Fibroblast of the aortic adventitia (primary cell): ENCODE measurements around the gene GFM2. TPM values are rescaled to one million over a fixed set of nuclear protein-coding genes. Genes with fewer than 3 reads are reported as not detected.
A peak's percentile ranks its signal among the peaks of the same experiment; 100 is the strongest.

Experiments
- DNase-seq: peaks from one replicate; pipeline ENCODE4 v3.0.0-alpha.2; 2010; ENCODE audit warnings: low read depth
- H3K4me3 ChIP-seq: 2 replicates; pipeline ENCODE4 v1.5.1; 2011; ENCODE audit warnings: low read depth, mild to moderate bottlenecking, control low read depth, low read length, moderate library complexity
- total RNA-seq: library from RNA; depleted of rRNA; stranded (reverse); fragments of >200 nt; gene quantifications from 2 replicates; pipeline ENCODE4 v1.2.3, GENCODE V29; 2012; ENCODE audit warnings: low replicate concordance
- TF ChIP-seq, protein P1 (sequence below): IDR thresholded peaks from 2 replicates; pipeline ENCODE4 v1.5.1; 2011; ENCODE audit warnings: mild to moderate bottlenecking, low read length, control low read depth, inconsistent platforms; ENCODE audit not compliant: insufficient read depth

Gene GFM2
- total RNA-seq, 1 donor: 31.8 TPM

DNA sequence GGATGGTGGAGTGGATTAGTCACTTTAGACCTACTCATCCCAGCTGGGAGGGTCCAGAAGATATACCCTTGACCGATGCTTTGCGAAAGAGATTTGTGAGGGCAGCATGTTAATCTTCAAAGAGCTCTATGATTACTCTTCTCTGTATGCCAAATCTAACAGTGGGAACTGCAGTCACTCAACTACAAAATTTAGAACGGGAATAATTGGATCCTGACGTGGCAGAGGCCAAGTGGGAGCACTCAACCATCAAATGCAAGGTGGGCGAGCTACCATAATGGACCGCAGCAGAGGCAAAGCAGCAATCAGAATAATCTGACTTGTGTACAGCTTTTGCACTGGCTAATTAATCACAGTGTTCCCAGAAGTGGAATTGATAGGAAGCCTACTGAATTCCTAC lies 20.5 kb upstream of the GFM2 start:
- TF ChIP-seq, protein P1, sequence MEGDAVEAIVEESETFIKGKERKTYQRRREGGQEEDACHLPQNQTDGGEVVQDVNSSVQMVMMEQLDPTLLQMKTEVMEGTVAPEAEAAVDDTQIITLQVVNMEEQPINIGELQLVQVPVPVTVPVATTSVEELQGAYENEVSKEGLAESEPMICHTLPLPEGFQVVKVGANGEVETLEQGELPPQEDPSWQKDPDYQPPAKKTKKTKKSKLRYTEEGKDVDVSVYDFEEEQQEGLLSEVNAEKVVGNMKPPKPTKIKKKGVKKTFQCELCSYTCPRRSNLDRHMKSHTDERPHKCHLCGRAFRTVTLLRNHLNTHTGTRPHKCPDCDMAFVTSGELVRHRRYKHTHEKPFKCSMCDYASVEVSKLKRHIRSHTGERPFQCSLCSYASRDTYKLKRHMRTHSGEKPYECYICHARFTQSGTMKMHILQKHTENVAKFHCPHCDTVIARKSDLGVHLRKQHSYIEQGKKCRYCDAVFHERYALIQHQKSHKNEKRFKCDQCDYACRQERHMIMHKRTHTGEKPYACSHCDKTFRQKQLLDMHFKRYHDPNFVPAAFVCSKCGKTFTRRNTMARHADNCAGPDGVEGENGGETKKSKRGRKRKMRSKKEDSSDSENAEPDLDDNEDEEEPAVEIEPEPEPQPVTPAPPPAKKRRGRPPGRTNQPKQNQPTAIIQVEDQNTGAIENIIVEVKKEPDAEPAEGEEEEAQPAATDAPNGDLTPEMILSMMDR: no peak
- no peak for DNase-seq
- no peak overlapping the region for H3K4me3 ChIP-seq

DNA sequence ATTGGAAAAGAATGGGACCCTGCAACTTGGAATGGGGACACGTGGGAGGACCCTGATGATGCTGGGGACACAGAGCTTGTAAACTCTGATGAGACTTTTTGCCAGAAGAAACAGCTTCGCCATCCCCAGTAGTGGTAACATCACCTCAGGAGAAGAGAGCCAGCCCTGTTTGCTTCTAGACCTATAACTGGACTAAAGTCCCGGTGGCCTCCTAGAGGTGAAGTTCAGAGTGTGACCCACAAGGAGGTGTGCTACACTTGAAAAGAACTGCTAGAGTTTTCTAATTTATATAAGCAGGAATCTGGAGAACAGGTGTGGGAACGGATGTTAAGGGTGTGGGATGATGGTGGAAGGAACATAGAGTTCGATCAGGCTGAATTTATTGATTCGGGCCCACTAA lies 19.9 kb upstream of the GFM2 start:
- no peak overlapping the region for H3K4me3 ChIP-seq
- no peak for DNase-seq
- TF ChIP-seq, protein P1: no peak

DNA sequence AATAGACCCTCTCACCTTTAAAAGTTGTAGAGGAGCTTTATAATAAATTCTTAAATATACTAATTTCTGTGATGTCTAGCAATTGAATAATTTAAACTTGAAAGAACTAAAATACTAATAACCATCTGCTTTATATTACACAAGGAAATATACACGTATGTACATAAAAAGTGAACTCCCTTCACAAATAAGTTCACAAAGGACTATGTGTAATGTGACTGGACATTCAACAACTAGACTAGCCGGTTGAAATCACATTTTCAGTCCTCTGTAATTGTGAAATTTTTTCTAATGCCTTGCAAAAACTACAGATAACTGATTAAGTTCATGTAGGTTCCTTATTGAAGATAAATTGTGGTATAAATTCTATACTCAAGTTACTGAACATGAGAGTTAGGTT lies 11.7 kb upstream of the GFM2 start:
- H3K4me3 ChIP-seq: no peak overlapping the region
- no peak for DNase-seq
- TF ChIP-seq, protein P1: no peak

DNA sequence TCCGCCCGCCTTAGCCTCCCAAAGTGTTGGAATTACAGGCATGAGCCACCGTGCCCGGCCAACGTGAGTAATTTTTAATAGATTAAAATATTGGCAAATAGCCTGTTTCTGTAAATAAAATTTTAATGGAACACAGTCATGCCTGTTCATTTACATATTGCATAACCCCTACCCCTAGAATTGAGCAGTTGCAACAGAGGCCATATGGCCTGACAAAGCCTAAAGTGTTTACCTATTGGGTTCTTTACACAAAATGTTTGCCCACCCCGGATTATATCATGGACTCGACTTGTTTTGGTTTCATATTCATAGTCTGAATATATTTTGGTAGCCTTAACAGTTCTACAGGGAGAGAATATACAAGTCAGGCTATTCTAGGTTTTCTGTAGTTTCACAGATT lies 5.4 kb upstream of the GFM2 start:
- DNase-seq: no peak
- TF ChIP-seq, protein P1: no peak
- no peak overlapping the region for H3K4me3 ChIP-seq

DNA sequence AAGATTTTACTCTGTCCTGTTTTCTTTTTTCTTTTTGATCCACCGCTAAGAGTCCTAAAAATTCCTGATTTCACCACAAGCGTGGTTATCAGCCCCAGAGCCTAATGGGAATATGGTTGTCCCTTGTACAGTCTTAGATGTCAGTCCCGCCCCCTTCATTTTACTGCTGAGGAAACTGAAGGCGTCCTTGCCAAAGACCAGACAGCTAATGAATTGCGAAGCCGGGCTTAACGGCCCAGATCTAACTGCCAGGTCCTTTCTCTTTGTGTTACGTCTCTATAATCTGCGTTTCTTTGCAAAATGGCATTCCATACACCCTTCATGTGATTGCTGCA lies 629 bp upstream of the GFM2 start:
- peak; percentile 50 for DNase-seq
- TF ChIP-seq, protein P1: no peak
- H3K4me3 ChIP-seq: peak overlapping the region; percentile 98

DNA sequence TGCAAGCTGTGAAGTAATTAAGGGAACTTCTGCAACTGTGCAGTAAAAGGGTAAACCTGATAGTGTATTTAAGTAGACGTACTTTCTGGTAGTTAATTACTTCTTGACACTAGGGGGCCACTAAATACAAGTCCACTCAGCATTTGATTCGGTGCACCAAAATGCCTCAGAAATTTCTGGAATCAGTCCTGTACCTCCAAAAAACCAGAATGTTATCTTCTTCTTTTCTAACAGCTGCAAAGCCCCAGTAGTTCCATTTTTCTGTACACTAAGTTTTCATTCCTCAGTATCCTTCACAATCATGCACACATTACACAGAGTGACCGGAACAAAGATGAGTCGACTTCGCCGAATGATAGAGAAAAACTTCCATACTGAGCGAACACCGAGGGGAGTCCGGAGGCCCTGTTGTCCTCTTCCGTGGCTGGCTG lies 484 bp downstream of the GFM2 start:
- DNase-seq: peak; percentile 57
- TF ChIP-seq, protein P1: peak; percentile 34
- peak overlapping the region; percentile 98 for H3K4me3 ChIP-seq

DNA sequence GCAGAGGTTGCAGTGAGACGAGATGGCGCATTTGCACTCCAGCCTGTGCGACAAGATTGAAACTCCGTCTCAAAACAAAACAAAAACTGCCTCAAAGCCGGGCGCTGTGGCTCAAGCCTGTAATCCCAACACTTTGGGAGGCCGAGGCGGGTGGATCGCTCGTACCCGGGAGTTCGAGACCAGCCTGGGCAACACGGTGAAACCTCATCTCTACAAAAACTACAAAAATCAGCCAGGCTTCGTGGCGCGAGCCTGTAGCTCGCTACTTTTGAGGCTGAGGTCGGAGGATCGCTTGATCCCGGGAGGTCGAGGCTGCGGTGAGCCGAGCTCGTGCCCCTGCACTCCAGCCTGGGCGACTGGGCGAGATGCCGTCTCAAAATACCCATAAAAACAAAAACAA lies 988 bp downstream of the GFM2 start:
- H3K4me3 ChIP-seq: peak overlapping the region; percentile 98
- TF ChIP-seq, protein P1: no peak
- DNase-seq: no peak
